Activated naive CD4-positive, alpha-beta T cell (primary cell): Measurements from ENCODE around the gene LPCAT2.
"Not testable (repeated sequence)": the region's sequence is repeated elsewhere in the genome, so short reads cannot be mapped to it uniquely, and the experiment has no call there.

Source experiments
- DNase-seq, 4 experiments: peaks; one replicate each; lab custom pipeline; 2025; lab: John Stamatoyannopoulos, UW

LPCAT2 gene

GRCh38 chr16:55605754-55606336, 97.0 kb downstream of the LPCAT2 start:
- no peak for DNase-seq

GRCh38 chr16:55613613-55614335, 104.9 kb downstream of the LPCAT2 start:
- no peak for DNase-seq

GRCh38 chr16:55615071-55615470, 106.2 kb downstream of the LPCAT2 start:
- no peak for DNase-seq

- not testable (repeated sequence) for DNase-seq
Observed at GRCh38 chr16:55615670-55616069, 106.8 kb downstream of the LPCAT2 start.

GRCh38 chr16:55621771-55622170, 112.9 kb downstream of the LPCAT2 start:
- DNase-seq: no peak

- no peak for DNase-seq
Observed at GRCh38 chr16:55622272-55622671, 113.4 kb downstream of the LPCAT2 start.

GRCh38 chr16:55622930-55623561, 114.2 kb downstream of the LPCAT2 start:
- DNase-seq: no peak

GRCh38 chr16:55623640-55624039, 114.8 kb downstream of the LPCAT2 start:
- DNase-seq: no peak

GRCh38 chr16:55624696-55625095, 115.8 kb downstream of the LPCAT2 start:
- DNase-seq: no peak

- no peak for DNase-seq
Observed at GRCh38 chr16:55625843-55626242, 117.0 kb downstream of the LPCAT2 start.

GRCh38 chr16:55628306-55628968, 119.6 kb downstream of the LPCAT2 start:
- DNase-seq: no peak

GRCh38 chr16:55630774-55631173, 121.9 kb downstream of the LPCAT2 start:
- no peak for DNase-seq

GRCh38 chr16:55632259-55632658, 123.4 kb downstream of the LPCAT2 start:
- no peak for DNase-seq

GRCh38 chr16:55634193-55634592, 125.3 kb downstream of the LPCAT2 start:
- no peak for DNase-seq
